Astrocyte (in vitro differentiated cells and primary cell): ENCODE data around the gene DUSP10.

ENCODE experiments used
- CTCF ChIP-seq: IDR thresholded peaks from 2 replicates; pipeline ENCODE4 v1.5.1; 2011; ENCODE audit warnings: low read depth, mild to moderate bottlenecking, inconsistent platforms, low read length, moderate library complexity; ENCODE audit not compliant: insufficient read depth
- EZH2 ChIP-seq: IDR thresholded peaks from 2 replicates; pipeline ENCODE4 v1.6.1; 2012; ENCODE audit warnings: mild to moderate bottlenecking, low read length, inconsistent platforms; ENCODE audit not compliant: insufficient read depth

- TF ChIP-seq EZH2, result no peak
- no peak for TF ChIP-seq CTCF
These were observed 71.8 kb downstream of the DUSP10 start for GRCh38 chr1:221670081-221670480.
